ENCODE measurements around the gene CPEB4.

Gene CPEB4

DNA sequence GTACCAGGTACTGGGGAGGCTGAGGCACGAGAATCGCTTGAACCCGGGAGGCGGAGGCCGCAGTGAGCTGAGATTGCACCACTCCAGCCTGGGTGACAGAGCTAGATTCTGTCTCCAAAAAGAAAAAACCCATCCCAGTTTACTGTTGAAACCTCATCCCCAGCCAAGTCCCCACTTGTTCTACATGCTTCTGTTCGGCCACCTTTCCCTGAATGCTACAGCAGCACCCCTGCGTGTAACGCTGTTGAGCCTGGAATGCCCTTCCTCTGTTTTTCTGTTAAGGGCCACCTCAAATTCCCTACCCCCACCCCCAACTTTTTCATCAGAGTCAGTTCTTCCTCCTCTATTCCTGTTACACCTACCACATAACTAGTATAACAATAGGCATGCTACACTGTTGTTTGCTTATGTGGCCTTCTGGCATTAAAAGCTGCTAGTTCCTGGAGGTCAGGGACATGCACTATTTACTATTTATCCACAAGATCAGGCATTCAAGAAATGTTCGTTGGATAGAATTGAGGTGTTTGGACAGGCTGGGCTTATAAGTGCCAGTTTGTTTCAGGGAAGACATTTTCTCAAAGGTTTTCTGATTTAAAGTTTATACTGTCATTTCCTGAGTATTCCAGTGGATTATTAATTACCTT is 53.7 kb downstream of the CPEB4 start:
- Histone ChIP-seq H3K4ac (ENCODE audit: low read depth in 1 of 2, low read length in 2 of 2) (no peak overlapping the region), H3K9ac (ENCODE audit: low read length) (no peak overlapping the region), H3K4me2 (ENCODE audit: low read length, poor library complexity, severe bottlenecking) (no peak overlapping the region), H3K27me3 (ENCODE audit: control insufficient read depth in 1 of 2, insufficient read depth in 1 of 2, low read length in 2 of 2) (no peaks in the 10 kb centered on the region), H3K27ac (ENCODE audit: low read length, poor library complexity, severe bottlenecking) (no peak overlapping the region), H3K4me3 (ENCODE audit: insufficient read depth in 1 of 2, low read depth in 1 of 2, low read length in 2 of 2) (no peak overlapping the region), H2AK5ac (ENCODE audit: low read length, severe bottlenecking) (peak overlapping the region; percentile 63), H3K79me1 (replicated peaks; ENCODE audit: low read length, poor library complexity, severe bottlenecking) (peaks cover 11% of the 10 kb centered on the region), H3K9me3 (ENCODE audit: control insufficient read depth, low read length) (no peaks in the 10 kb centered on the region), H3K4me1 (ENCODE audit: control insufficient read depth, insufficient read depth, low read depth, low read length) (peaks cover 8% of the 10 kb centered on the region), H4K8ac (ENCODE audit: low read length) (no peak overlapping the region), H2BK12ac (ENCODE audit: low read length in 2 of 2) (no peak overlapping the region), H2BK15ac (ENCODE audit: low read depth, poor library complexity, severe bottlenecking) (no peak overlapping the region), H3K36me3 (ENCODE audit: control insufficient read depth in 1 of 2, insufficient read depth in 2 of 2, low read depth in 1 of 2, low read length in 2 of 2) (peaks cover 0 to 23% of the 10 kb centered on the region in 2 experiments), H3K18ac (ENCODE audit: low read depth in 1 of 2, low read length in 2 of 2) (peak overlapping the region in 1 of 2 experiments; percentile 74), H2AFZ (ENCODE audit: low read depth, low read length) (no peak overlapping the region), H4K91ac (ENCODE audit: low read length) (no peak overlapping the region), H2BK120ac (ENCODE audit: low read depth, low read length) (no peak overlapping the region), H3K14ac (ENCODE audit: low read length in 2 of 2) (no peak overlapping the region), H3K23ac (ENCODE audit: low read length in 2 of 2) (no peak overlapping the region), H2BK5ac (ENCODE audit: low read depth, low read length, poor library complexity, severe bottlenecking) (no peak overlapping the region)
- 95% methylated on average over 8 of the region's 9 CpGs for WGBS
- no peak for DNase-seq

DNA sequence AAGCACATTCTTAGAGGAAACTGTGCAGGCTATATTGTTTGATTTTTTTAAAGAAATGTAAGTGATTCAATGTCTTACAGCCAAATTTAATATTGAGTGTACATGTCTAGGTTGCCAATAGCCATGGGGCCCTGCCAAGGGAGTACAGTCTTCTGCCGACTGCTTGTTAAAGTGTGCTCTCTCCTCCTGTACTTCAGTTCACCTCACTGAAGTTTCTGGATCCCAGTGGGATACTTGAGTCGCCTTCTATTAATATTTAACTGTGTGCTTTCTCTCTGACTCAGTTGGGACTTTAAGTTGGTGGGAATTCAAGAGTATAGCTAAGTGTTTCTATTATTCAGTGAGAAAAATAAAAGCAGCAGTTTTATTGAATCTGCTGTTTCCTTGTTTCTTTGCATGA is 56.4 kb downstream of the CPEB4 start:
- H4K8ac ChIP-seq (ENCODE audit: low read length): no peak overlapping the region
- H3K9ac ChIP-seq (ENCODE audit: low read length): no peak overlapping the region
- no peak overlapping the region for H2BK12ac ChIP-seq (ENCODE audit: low read length in 2 of 2)
- no peak overlapping the region for H3K23ac ChIP-seq (ENCODE audit: low read length in 2 of 2)
- no peak overlapping the region for H3K4me3 ChIP-seq (ENCODE audit: insufficient read depth in 1 of 2, low read depth in 1 of 2, low read length in 2 of 2)
- H2BK120ac ChIP-seq (ENCODE audit: low read depth, low read length): no peak overlapping the region
- DNase-seq: no peak
- H3K4me1 ChIP-seq (ENCODE audit: control insufficient read depth, insufficient read depth, low read depth, low read length): peaks cover 8% of the 10 kb centered on the region
- no peak overlapping the region for H3K18ac ChIP-seq (ENCODE audit: low read depth in 1 of 2, low read length in 2 of 2)
- no peak overlapping the region for H2AK5ac ChIP-seq (ENCODE audit: low read length, severe bottlenecking)
- no peak overlapping the region for H3K14ac ChIP-seq (ENCODE audit: low read length in 2 of 2)
- no peak overlapping the region for H4K91ac ChIP-seq (ENCODE audit: low read length)
- peak overlapping the region; percentile 66 for H3K27ac ChIP-seq (ENCODE audit: low read length, poor library complexity, severe bottlenecking)
- WGBS: 100% methylated on average over 2 of the region's 2 CpGs
- H3K4me2 ChIP-seq (ENCODE audit: low read length, poor library complexity, severe bottlenecking): no peak overlapping the region
- no peaks in the 10 kb centered on the region for H3K27me3 ChIP-seq (ENCODE audit: control insufficient read depth in 1 of 2, insufficient read depth in 1 of 2, low read length in 2 of 2)
- H2AFZ ChIP-seq (ENCODE audit: low read depth, low read length): no peak overlapping the region
- H2BK5ac ChIP-seq (ENCODE audit: low read depth, low read length, poor library complexity, severe bottlenecking): no peak overlapping the region
- H3K9me3 ChIP-seq (ENCODE audit: control insufficient read depth, low read length): no peaks in the 10 kb centered on the region
- no peak overlapping the region for H2BK15ac ChIP-seq (ENCODE audit: low read depth, poor library complexity, severe bottlenecking)
- peaks cover 18% of the 10 kb centered on the region for H3K79me1 ChIP-seq (replicated peaks; ENCODE audit: low read length, poor library complexity, severe bottlenecking)
- no peak overlapping the region for H3K4ac ChIP-seq (ENCODE audit: low read depth in 1 of 2, low read length in 2 of 2)
- H3K36me3 ChIP-seq (ENCODE audit: control insufficient read depth in 1 of 2, insufficient read depth in 2 of 2, low read depth in 1 of 2, low read length in 2 of 2): peaks cover 0 to 49% of the 10 kb centered on the region in 2 experiments

DNA sequence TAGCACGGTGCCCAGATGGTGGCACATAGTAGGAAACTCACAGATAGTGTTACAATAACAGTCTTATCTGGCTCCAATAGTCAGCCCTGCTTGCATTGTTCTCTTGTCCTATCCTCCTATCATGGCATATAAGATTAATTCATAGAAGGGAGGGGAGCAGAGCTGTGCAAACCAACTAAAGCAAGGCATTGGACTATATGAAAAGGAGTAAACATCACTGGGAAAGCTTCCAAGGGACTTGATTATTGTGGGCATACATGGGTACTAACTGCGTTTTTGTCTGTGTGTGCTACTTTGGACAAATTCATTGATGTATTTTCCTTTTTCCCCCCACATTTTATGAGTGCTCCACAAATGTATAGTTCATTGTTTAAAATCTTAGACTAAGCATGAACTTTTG is 57.0 kb downstream of the CPEB4 start:
- H3K27me3 ChIP-seq (ENCODE audit: control insufficient read depth in 1 of 2, insufficient read depth in 1 of 2, low read length in 2 of 2): no peaks in the 10 kb centered on the region
- DNase-seq: no peak
- no peak overlapping the region for H3K14ac ChIP-seq (ENCODE audit: low read length in 2 of 2)
- no peak overlapping the region for H3K27ac ChIP-seq (ENCODE audit: low read length, poor library complexity, severe bottlenecking)
- peaks cover 18% of the 10 kb centered on the region for H3K79me1 ChIP-seq (replicated peaks; ENCODE audit: low read length, poor library complexity, severe bottlenecking)
- no peak overlapping the region for H3K18ac ChIP-seq (ENCODE audit: low read depth in 1 of 2, low read length in 2 of 2)
- H4K8ac ChIP-seq (ENCODE audit: low read length): no peak overlapping the region
- no peak overlapping the region for H2BK120ac ChIP-seq (ENCODE audit: low read depth, low read length)
- no peak overlapping the region for H2AK5ac ChIP-seq (ENCODE audit: low read length, severe bottlenecking)
- H3K9me3 ChIP-seq (ENCODE audit: control insufficient read depth, low read length): no peaks in the 10 kb centered on the region
- 100% methylated on average over 1 of the region's 2 CpGs for WGBS
- peaks cover 0 to 56% of the 10 kb centered on the region in 2 experiments for H3K36me3 ChIP-seq (ENCODE audit: control insufficient read depth in 1 of 2, insufficient read depth in 2 of 2, low read depth in 1 of 2, low read length in 2 of 2)
- H2BK15ac ChIP-seq (ENCODE audit: low read depth, poor library complexity, severe bottlenecking): no peak overlapping the region
- H3K23ac ChIP-seq (ENCODE audit: low read length in 2 of 2): no peak overlapping the region
- H3K4ac ChIP-seq (ENCODE audit: low read depth in 1 of 2, low read length in 2 of 2): no peak overlapping the region
- no peak overlapping the region for H2BK12ac ChIP-seq (ENCODE audit: low read length in 2 of 2)
- H4K91ac ChIP-seq (ENCODE audit: low read length): no peak overlapping the region
- no peak overlapping the region for H2AFZ ChIP-seq (ENCODE audit: low read depth, low read length)
- no peak overlapping the region for H2BK5ac ChIP-seq (ENCODE audit: low read depth, low read length, poor library complexity, severe bottlenecking)
- no peak overlapping the region for H3K9ac ChIP-seq (ENCODE audit: low read length)
- no peak overlapping the region for H3K4me2 ChIP-seq (ENCODE audit: low read length, poor library complexity, severe bottlenecking)
- peaks cover 8% of the 10 kb centered on the region for H3K4me1 ChIP-seq (ENCODE audit: control insufficient read depth, insufficient read depth, low read depth, low read length)
- no peak overlapping the region for H3K4me3 ChIP-seq (ENCODE audit: insufficient read depth in 1 of 2, low read depth in 1 of 2, low read length in 2 of 2)

DNA sequence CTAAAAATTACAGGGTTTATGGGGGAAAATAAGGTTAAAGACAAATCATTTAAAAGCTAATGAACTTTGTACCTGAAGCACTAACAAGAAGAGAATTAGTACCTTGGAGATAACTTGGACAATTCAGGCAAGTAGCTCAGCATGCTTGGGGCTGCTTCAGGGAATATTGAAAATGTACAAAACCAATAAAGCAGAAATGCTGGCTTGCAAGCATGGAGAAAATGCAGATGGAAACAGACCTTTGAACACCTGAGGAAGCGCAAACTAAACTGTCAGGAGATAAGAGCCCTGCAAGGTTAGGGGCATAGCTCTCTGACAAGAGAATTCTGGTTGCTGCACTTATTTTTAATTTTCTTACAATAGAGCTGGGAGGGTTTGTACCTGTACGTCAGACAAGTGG is 58.2 kb downstream of the CPEB4 start:
- Histone ChIP-seq H4K8ac (ENCODE audit: low read length) (no peak overlapping the region), H3K14ac (ENCODE audit: low read length in 2 of 2) (no peak overlapping the region), H3K18ac (ENCODE audit: low read depth in 1 of 2, low read length in 2 of 2) (no peak overlapping the region), H3K36me3 (ENCODE audit: control insufficient read depth in 1 of 2, insufficient read depth in 2 of 2, low read depth in 1 of 2, low read length in 2 of 2) (peaks cover 0 to 66% of the 10 kb centered on the region in 2 experiments), H3K79me1 (replicated peaks; ENCODE audit: low read length, poor library complexity, severe bottlenecking) (peaks cover 18% of the 10 kb centered on the region), H4K91ac (ENCODE audit: low read length) (no peak overlapping the region), H2BK5ac (ENCODE audit: low read depth, low read length, poor library complexity, severe bottlenecking) (no peak overlapping the region), H3K23ac (ENCODE audit: low read length in 2 of 2) (no peak overlapping the region), H3K9ac (ENCODE audit: low read length) (no peak overlapping the region), H3K4me1 (ENCODE audit: control insufficient read depth, insufficient read depth, low read depth, low read length) (peaks cover 8% of the 10 kb centered on the region), H3K27me3 (ENCODE audit: control insufficient read depth in 1 of 2, insufficient read depth in 1 of 2, low read length in 2 of 2) (no peaks in the 10 kb centered on the region), H2BK120ac (ENCODE audit: low read depth, low read length) (no peak overlapping the region), H2BK12ac (ENCODE audit: low read length in 2 of 2) (no peak overlapping the region), H3K9me3 (ENCODE audit: control insufficient read depth, low read length) (no peaks in the 10 kb centered on the region), H3K27ac (ENCODE audit: low read length, poor library complexity, severe bottlenecking) (no peak overlapping the region), H2AFZ (ENCODE audit: low read depth, low read length) (no peak overlapping the region), H3K4me2 (ENCODE audit: low read length, poor library complexity, severe bottlenecking) (no peak overlapping the region), H3K4ac (ENCODE audit: low read depth in 1 of 2, low read length in 2 of 2) (no peak overlapping the region), H3K4me3 (ENCODE audit: insufficient read depth in 1 of 2, low read depth in 1 of 2, low read length in 2 of 2) (no peak overlapping the region), H2AK5ac (ENCODE audit: low read length, severe bottlenecking) (no peak overlapping the region), H2BK15ac (ENCODE audit: low read depth, poor library complexity, severe bottlenecking) (no peak overlapping the region)
- no peak for DNase-seq
- WGBS: 98% methylated on average over 2 of the region's 2 CpGs
